K562 (cell line): ENCODE measurements around the gene CRPPA.

Source experiments
- CEBPB ChIP-seq: fragments of 450-650 bp; IDR thresholded peaks from 2 replicates; pipeline ENCODE4 v1.6.1; 2016; ENCODE audit warnings: missing genetic modification characterization, missing compliant biosample characterization
- CTCFL ChIP-seq: IDR thresholded peaks from 2 replicates; pipeline ENCODE4 v1.6.1; 2011; ENCODE audit warnings: borderline replicate concordance, low read depth, mild to moderate bottlenecking, moderate library complexity, low read length; ENCODE audit not compliant: insufficient read depth, poor library complexity, severe bottlenecking
- FOXA1 ChIP-seq: fragments of 450-650 bp; IDR thresholded peaks from 2 replicates; pipeline ENCODE4 v1.6.1; 2016; ENCODE audit warnings: mild to moderate bottlenecking, borderline replicate concordance
- FOXP4 ChIP-seq: sonication (generic); formaldehyde crosslinking; IDR thresholded peaks from 2 replicates; pipeline ENCODE4 v1.8.0; 2022; ENCODE audit warnings: mild to moderate bottlenecking, missing genetic modification reagents, borderline replicate concordance
- MEIS2 ChIP-seq: fragments of 450-650 bp; IDR thresholded peaks from 2 replicates; pipeline ENCODE4 v1.6.1; 2014; ENCODE audit warnings: mild to moderate bottlenecking; ENCODE audit not compliant: partially characterized antibody
- SETDB1 ChIP-seq: IDR thresholded peaks from one replicate; pipeline ENCODE4 v1.6.1; 2012; ENCODE audit warnings: low read length, control low read depth, inconsistent platforms
- ZNF431 ChIP-seq: sonication (generic); formaldehyde crosslinking; IDR thresholded peaks from 2 replicates; pipeline ENCODE4 v1.8.0; 2022; ENCODE audit warnings: mild to moderate bottlenecking, missing genetic modification reagents
- TF ChIP-seq, protein P1 (sequence below), 3 experiments: IDR thresholded peaks in 2 of 3; conservative IDR thresholded peaks in 1 of 3; 2 replicates each; pipeline ENCODE4 v1.5.1; 2011 to 2012; ENCODE audit warnings: low read length in 3 of 3, mild to moderate bottlenecking in 3 of 3, control low read depth in 2 of 3, improper control_type of control experiment in 1 of 3, inconsistent platforms in 1 of 3, low read depth in 1 of 3, mixed read lengths in 1 of 3, moderate library complexity in 1 of 3; ENCODE audit not compliant: insufficient read depth in 2 of 3

GRCh38 chr7:16392990-16393523, 28.3 kb downstream of the CRPPA start:
- TF ChIP-seq SETDB1, result no peak
- TF ChIP-seq FOXA1, result no peak
- no peak for TF ChIP-seq ZNF431
- no peak for TF ChIP-seq FOXP4
- no peak for TF ChIP-seq CEBPB (tag)
- TF ChIP-seq MEIS2, result no peak
- TF ChIP-seq, protein P1, sequence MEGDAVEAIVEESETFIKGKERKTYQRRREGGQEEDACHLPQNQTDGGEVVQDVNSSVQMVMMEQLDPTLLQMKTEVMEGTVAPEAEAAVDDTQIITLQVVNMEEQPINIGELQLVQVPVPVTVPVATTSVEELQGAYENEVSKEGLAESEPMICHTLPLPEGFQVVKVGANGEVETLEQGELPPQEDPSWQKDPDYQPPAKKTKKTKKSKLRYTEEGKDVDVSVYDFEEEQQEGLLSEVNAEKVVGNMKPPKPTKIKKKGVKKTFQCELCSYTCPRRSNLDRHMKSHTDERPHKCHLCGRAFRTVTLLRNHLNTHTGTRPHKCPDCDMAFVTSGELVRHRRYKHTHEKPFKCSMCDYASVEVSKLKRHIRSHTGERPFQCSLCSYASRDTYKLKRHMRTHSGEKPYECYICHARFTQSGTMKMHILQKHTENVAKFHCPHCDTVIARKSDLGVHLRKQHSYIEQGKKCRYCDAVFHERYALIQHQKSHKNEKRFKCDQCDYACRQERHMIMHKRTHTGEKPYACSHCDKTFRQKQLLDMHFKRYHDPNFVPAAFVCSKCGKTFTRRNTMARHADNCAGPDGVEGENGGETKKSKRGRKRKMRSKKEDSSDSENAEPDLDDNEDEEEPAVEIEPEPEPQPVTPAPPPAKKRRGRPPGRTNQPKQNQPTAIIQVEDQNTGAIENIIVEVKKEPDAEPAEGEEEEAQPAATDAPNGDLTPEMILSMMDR (IDR thresholded peaks at IDR 0.05 in 2 of 3, conservative IDR thresholded peaks at IDR 0.05 in 1 of 3; ENCODE audit: insufficient read depth in 2 of 3, low read depth in 1 of 3, low read length in 3 of 3), result no peak
- TF ChIP-seq CTCFL, result no peak
